Activated T-cell treated with anti-CD3 and anti-CD28 coated beads, Interleukin-2, amount 50 U/mL, for 72 hours (primary cell): ENCODE measurements around the gene MAP7D1. TPM values are rescaled to one million over a fixed set of nuclear protein-coding genes. Genes with fewer than 3 reads are reported as not detected.
A peak's percentile ranks its signal among the peaks of the same experiment; 100 is the strongest.

ENCODE experiments used
- ATAC-seq, 2 donors: fragments of 150-1000 bp; cut with Tn5 transposase; replicated peaks in 1 of 2; 2 replicates each; pipeline ENCODE4 v1.10.0; 2021; ENCODE audit warnings: moderate library complexity in 2 of 2, mild to moderate bottlenecking in 1 of 2
- DNase-seq, 2 donors: peaks; one replicate each; pipeline ENCODE4 v3.0.0; 2021 to 2022; ENCODE audit warnings: mixed read lengths in 1 of 2
- H3K27ac Mint-ChIP-seq: one replicate; pipeline ENCODE4 v1.8.0; 2022; ENCODE audit warnings: mild to moderate bottlenecking, moderate library complexity, mixed read lengths
- H3K27me3 Mint-ChIP-seq: one replicate; pipeline ENCODE4 v1.8.0; 2022; ENCODE audit warnings: low read depth, mixed read lengths
- H3K36me3 Mint-ChIP-seq, 2 donors: one replicate each; pipeline ENCODE4 v1.8.0; 2022; ENCODE audit warnings: mixed read lengths in 2 of 2, mild to moderate bottlenecking in 1 of 2; ENCODE audit not compliant: insufficient read depth in 2 of 2
- H3K4me1 Mint-ChIP-seq: one replicate; pipeline ENCODE4 v1.8.0; 2022; ENCODE audit warnings: low read depth, mixed read lengths
- H3K4me3 Mint-ChIP-seq, 2 donors: one replicate each; pipeline ENCODE4 v1.8.0; 2022; ENCODE audit warnings: mild to moderate bottlenecking in 2 of 2, mixed read lengths in 2 of 2, moderate library complexity in 2 of 2
- H3K9me3 Mint-ChIP-seq, 2 donors: one replicate each; pipeline ENCODE4 v1.8.0; 2022; ENCODE audit warnings: mixed read lengths in 2 of 2
- total RNA-seq, 2 donors: library from RNA; stranded (reverse); gene quantifications; one replicate each; pipeline ENCODE4 v1.2.3, GENCODE V29; 2022

Gene MAP7D1
- total RNA-seq, 2 donors from 2014 or later = 131 to 142 TPM

DNA sequence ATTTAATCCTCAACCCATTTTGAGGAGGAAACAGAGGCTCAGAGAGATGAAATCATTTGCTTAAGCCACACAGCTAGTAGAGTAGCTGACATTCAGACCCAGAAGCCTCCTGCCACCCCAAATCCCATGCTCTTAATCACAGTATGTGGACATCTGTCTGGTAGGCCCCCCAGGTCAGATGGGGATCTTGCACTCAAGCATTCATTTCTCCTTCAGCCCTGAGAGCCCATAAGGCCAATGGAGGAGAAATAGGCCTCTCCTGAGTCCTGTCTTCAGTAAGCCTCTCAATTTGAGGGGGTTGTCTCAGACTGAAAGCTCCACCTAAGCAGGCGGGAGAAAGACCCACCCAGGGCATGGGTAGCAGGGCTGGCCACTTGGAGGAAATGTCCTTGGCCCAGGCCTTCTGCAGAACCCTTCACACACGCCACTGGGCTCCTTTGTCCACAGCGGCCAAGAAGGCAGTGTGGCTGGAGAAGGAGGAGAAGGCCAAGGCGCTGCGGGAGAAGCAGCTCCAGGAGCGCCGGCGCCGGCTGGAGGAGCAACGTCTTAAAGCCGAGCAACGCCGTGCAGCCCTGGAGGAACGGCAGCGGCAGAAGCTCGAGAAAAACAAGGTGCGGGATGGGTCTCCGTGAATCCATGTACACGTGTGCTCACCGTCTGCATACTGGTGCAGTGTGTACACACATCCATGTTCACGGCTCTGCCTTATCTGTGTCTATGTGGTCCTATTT is 16.2 kb downstream of the MAP7D1 start:
- H3K36me3 Mint-ChIP-seq = peaks cover 3 to 5% of the 10 kb centered on the region in 2 donors
- H3K27me3 Mint-ChIP-seq = no peaks in the 10 kb centered on the region
- ATAC-seq = no peak
- no peak overlapping the region for H3K27ac Mint-ChIP-seq
- H3K4me3 Mint-ChIP-seq = no peak overlapping the region
- peaks cover 6% of the 10 kb centered on the region for H3K4me1 Mint-ChIP-seq
- H3K9me3 Mint-ChIP-seq = no peaks in the 10 kb centered on the region
- DNase-seq = no peak

- Mint-ChIP-seq H3K4me1 (peaks cover 6% of the 10 kb centered on the region), H3K4me3 (no peak overlapping the region), H3K27me3 (no peaks in the 10 kb centered on the region), H3K36me3 (peaks cover 3 to 5% of the 10 kb centered on the region in 2 donors), H3K9me3 (no peaks in the 10 kb centered on the region), H3K27ac (peak overlapping the region; percentile 73)
- DNase-seq (no peak), ATAC-seq (no peak)
Observed at GRCh38 chr1:36172983-36173382, 17.0 kb downstream of the MAP7D1 start.

DNA sequence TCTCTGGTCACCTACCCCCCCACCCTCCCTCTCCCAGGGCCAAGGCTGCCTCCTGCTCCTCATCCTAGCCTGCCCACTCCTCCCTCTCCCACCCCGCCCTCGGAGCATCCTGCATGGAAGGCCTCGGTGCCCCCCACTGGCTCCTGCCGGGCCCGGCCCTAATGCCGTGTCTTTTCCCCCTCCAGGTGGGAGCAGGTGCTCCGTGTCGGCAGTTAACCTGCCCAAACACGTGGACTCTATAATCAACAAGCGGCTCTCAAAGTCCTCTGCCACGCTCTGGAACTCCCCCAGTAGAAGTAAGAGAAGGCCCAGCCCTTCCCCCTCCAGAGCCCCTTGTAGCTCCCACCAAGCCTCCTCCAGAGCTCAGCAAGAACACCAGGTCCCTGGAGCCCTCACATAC is 18.8 kb downstream of the MAP7D1 start:
- Mint-ChIP-seq H3K27me3 (no peaks in the 10 kb centered on the region), H3K9me3 (no peaks in the 10 kb centered on the region), H3K4me1 (peaks cover 6% of the 10 kb centered on the region), H3K36me3 (peaks cover 4 to 6% of the 10 kb centered on the region in 2 donors), H3K27ac (no peak overlapping the region), H3K4me3 (no peak overlapping the region)
- no peak for DNase-seq
- no peak for ATAC-seq

- Mint-ChIP-seq H3K9me3 (no peaks in the 10 kb centered on the region), H3K4me1 (peaks cover under 1% of the 10 kb centered on the region), H3K27ac (no peak overlapping the region), H3K36me3 (peaks cover 4 to 10% of the 10 kb centered on the region in 2 donors), H3K27me3 (no peaks in the 10 kb centered on the region), H3K4me3 (no peak overlapping the region)
- DNase-seq = no peak
- ATAC-seq = no peak
Observed at GRCh38 chr1:36175137-36176095, 19.5 kb downstream of the MAP7D1 start.

DNA sequence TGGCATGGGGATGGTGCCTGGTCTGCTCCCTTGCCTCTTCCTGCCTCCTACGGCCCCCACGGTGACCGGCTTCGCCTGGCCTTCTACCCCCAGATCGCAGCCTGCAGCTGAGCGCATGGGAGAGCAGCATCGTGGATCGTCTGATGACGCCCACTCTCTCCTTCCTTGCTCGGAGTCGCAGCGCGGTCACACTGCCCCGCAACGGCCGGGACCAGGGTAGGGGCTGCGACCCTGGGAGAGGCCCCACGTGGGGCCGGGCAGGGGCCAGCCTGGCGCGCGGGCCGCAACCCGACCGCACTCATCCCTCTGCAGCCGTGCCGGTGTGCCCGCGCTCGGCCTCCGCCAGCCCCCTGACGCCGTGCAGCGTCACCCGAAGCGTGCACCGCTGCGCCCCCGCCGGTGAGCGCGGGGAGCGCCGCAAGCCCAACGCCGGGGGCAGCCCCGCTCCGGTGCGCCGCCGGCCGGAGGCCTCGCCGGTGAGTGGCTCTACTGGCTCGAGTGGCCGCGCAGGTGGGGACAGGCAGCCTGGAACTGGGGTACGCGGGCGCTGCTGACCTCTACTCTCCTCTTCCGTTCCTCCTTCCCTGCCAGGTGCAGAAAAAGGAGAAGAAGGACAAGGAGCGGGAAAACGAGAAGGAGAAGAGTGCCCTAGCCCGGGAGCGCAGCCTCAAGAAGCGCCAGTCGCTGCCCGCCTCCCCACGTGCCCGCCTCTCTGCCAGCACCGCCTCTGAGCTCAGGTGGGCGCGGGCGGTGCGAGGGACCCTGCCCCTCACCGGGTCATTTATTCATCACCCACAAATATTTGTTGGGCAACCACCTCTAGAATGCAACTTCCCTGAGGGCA is 20.4 kb downstream of the MAP7D1 start:
- Mint-ChIP-seq H3K27ac (no peak overlapping the region), H3K36me3 (peaks cover 4 to 10% of the 10 kb centered on the region in 2 donors), H3K27me3 (no peaks in the 10 kb centered on the region), H3K9me3 (no peaks in the 10 kb centered on the region), H3K4me3 (no peak overlapping the region), H3K4me1 (no peaks in the 10 kb centered on the region)
- DNase-seq (no peak), ATAC-seq (no peak)

DNA sequence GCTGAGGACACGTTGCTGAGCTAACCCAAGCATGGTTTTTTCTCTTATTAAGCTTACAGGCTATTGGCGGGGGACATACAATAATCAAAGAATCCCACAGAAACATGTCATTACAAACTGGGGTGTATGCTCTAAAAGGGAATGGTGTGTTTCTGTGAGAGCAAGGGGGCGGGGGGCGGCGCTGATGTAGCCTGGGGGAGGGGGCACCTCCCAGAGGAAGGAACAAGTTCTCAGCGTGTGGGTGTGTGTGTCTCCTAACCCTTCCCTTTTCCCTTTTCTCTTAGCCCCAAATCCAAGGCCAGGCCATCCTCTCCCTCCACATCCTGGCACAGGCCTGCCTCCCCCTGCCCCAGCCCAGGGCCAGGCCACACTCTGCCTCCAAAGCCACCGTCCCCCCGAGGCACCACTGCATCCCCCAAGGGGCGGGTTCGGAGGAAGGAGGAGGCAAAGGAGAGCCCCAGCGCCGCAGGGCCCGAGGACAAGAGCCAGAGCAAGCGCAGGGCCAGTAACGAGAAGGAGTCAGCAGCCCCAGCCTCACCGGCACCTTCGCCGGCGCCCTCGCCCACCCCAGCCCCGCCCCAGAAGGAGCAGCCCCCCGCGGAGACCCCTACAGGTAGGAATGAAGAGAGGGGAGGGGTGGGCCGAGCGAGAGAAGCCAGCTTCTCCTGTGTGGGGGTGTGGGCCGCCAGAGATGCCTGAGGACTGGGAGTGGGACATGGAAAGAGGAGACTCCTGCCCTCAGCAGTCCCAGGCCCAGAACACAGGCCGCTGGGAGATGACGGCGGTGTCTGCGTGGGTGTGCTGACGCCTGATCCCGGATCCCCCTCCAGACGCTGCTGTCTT is 21.9 kb downstream of the MAP7D1 start:
- H3K36me3 Mint-ChIP-seq = peaks cover 4 to 10% of the 10 kb centered on the region in 2 donors

GRCh38 chr1:36178471-36179219 is 22.7 kb downstream of the MAP7D1 start:
- Mint-ChIP-seq H3K27me3 (no peaks in the 10 kb centered on the region), H3K27ac (no peak overlapping the region), H3K4me1 (no peaks in the 10 kb centered on the region), H3K4me3 (no peak overlapping the region), H3K9me3 (no peaks in the 10 kb centered on the region), H3K36me3 (peaks cover 4 to 9% of the 10 kb centered on the region in 2 donors)
- DNase-seq (no peak), ATAC-seq (no peak)

More for the DNA sequence above, 21.9 kb downstream of the MAP7D1 start:
- no peak for DNase-seq
- no peak overlapping the region for H3K4me3 Mint-ChIP-seq
- no peak for ATAC-seq
- no peaks in the 10 kb centered on the region for H3K9me3 Mint-ChIP-seq
- no peaks in the 10 kb centered on the region for H3K27me3 Mint-ChIP-seq
- no peaks in the 10 kb centered on the region for H3K4me1 Mint-ChIP-seq
- no peak overlapping the region for H3K27ac Mint-ChIP-seq

GRCh38 chr1:36179220-36179600 is 23.2 kb downstream of the MAP7D1 start:
- no peak overlapping the region for H3K27ac Mint-ChIP-seq
- no peaks in the 10 kb centered on the region for H3K9me3 Mint-ChIP-seq
- H3K36me3 Mint-ChIP-seq = peaks cover 1 to 7% of the 10 kb centered on the region in 2 donors
- H3K4me1 Mint-ChIP-seq = no peaks in the 10 kb centered on the region
- no peak overlapping the region for H3K4me3 Mint-ChIP-seq
- no peak for DNase-seq
- H3K27me3 Mint-ChIP-seq = no peaks in the 10 kb centered on the region
- no peak for ATAC-seq

DNA sequence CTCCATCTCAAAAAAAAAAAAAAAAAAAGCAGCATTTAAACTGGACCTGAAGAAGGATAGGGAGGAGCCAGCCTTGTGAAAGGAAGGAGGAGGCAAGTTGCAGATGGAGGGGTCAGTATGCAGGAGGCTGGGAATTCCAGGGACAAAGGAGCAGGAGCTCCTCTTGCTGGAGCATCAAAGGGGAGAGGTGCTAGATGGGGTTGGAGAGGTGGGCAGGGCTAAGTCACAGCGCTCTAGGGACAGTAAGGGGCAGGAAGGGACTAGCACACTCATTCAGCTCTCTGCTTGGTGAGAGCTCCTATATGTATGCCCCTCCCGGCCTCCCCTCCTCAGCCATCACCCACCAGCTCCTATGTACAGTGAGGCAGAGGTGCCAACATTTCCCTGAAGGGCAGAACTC is 26.8 kb downstream of the MAP7D1 start:
- no peak for ATAC-seq
- peaks cover 1 to 7% of the 10 kb centered on the region in 2 donors for H3K36me3 Mint-ChIP-seq
- H3K27ac Mint-ChIP-seq = peak overlapping the region; percentile 38
- peaks cover 4% of the 10 kb centered on the region for H3K4me1 Mint-ChIP-seq
- DNase-seq = no peak
- no peak overlapping the region for H3K4me3 Mint-ChIP-seq
- no peaks in the 10 kb centered on the region for H3K27me3 Mint-ChIP-seq
- no peaks in the 10 kb centered on the region for H3K9me3 Mint-ChIP-seq

DNA sequence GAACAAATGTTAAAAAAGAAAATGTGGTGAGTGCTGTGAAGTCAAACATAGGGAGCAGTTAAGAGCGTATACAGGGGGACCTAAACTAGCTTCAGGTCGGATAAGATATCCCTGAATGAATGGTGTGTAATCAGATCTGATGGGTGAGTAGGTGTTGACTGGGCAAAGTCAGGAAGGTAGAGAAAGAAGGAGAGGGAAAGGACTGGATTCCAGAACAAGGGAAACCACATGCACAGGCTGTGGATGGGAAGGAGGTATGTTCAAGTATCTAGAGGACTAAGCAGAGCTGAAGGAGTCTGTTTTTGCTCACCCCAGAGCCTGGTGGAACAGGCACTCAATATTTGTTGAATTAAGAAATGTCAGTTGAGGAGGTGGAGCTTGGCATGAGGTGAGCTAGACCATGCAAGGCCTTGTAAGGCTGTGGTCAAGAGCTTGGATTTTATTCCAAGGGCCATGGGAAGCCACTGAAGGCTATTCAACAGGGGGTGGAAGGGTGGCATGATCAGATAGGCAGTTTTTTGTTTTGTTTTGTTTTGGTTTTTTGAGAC is 27.4 kb downstream of the MAP7D1 start:
- peaks cover 10% of the 10 kb centered on the region for H3K4me1 Mint-ChIP-seq
- no peaks in the 10 kb centered on the region for H3K27me3 Mint-ChIP-seq
- no peak for ATAC-seq
- no peaks in the 10 kb centered on the region for H3K9me3 Mint-ChIP-seq
- no peak overlapping the region for H3K27ac Mint-ChIP-seq
- no peak for DNase-seq
- peaks cover 1 to 6% of the 10 kb centered on the region in 2 donors for H3K36me3 Mint-ChIP-seq
- H3K4me3 Mint-ChIP-seq = no peak overlapping the region

DNA sequence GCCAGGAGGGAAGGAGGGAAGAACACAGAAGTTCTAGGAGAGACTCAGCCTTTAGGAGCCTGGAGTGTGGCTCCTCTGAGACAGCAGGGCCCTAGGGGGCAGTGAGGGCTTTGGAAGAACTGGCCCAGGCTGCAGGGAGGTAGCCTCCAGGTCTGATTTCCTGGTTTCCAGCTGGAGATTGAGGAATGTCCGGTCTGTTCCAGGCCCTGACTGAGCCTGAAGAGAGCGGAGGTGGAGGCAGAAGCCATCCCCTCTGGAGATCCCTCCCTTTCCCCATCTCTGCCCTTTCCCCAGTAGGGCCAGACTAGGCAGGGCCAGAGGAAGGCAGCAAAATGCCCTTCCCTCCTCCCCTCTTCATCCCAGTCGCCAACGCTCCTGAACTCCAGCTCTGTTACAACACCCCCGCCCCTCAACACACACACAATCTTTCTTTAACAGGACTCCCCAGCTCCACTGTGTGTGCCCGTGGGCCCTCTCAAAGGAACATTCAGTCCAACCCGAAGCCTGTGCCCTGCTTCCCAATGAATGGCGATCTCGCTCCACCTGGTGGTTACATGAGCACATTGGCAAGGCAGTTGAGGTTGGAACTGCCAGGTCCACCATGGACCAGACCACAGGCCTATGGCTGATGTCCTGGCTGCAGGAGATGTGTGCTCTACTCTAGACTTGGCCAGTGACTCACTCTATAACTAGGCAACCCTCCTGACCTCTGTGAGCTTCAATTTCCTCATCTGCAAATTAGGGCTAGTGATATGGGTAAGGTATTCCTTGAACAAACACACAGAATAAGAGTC is 32.0 kb downstream of the MAP7D1 start:
- Mint-ChIP-seq H3K27ac (peak overlapping the region; percentile 20), H3K9me3 (no peaks in the 10 kb centered on the region), H3K27me3 (no peaks in the 10 kb centered on the region), H3K4me1 (peaks cover 10% of the 10 kb centered on the region), H3K4me3 (no peak overlapping the region), H3K36me3 (no peaks in the 10 kb centered on the region)
- ATAC-seq (peak; percentile 95 to 96), DNase-seq (peak; percentile 80 to 81)
